Gastroesophageal sphincter (tissue), 2 donors: ENCODE results near the gene GSX2.

Experiments
- POLR2A ChIP-seq, 2 donors: fragments of 450-650 bp; IDR thresholded peaks; one replicate each; pipeline ENCODE4 v1.6.1; 2017; ENCODE audit warnings: antibody characterized with exemption in 2 of 2, mild to moderate bottlenecking in 2 of 2, moderate library complexity in 1 of 2
- POLR2AphosphoS5 ChIP-seq: sonication (generic); formaldehyde crosslinking; IDR thresholded peaks from one replicate; pipeline ENCODE4 v1.6.1; 2017; ENCODE audit warnings: antibody characterized with exemption

GRCh38 chr4:54060116-54060515, 39.8 kb upstream of the GSX2 start:
- no peak for TF ChIP-seq POLR2AphosphoS5
- TF ChIP-seq POLR2A (IDR thresholded peaks at IDR 0.05), result no peak
